Measurements from ENCODE around the gene NTN4.
"Not testable (repeated sequence)": the region's sequence is repeated elsewhere in the genome, so short reads cannot be mapped to it uniquely, and the experiment has no call there.

DNA sequence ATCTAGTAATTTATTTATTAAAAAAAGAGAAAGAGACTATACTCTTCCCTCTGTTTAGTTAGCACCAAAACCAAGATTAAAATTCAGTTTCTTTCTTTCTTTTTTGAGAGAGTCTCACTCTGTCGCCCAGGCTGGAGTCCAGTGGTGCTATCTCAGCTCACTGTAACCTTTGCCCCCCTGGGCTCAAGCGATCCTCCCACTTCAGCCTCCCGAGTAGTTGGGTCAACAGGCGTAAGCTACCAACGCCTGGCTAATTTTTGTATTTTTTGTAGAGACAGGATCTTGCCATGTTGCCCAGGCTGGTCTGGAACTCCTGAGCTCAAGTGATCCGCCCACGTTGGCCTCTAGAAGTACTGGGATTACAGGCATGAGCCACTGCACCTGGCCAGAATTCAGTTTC is 174.1 kb downstream of the NTN4 start:
- not testable (repeated sequence) for TF ChIP-seq ZBTB33 (IDR thresholded peaks at IDR 0.05; ENCODE audit: borderline replicate concordance, low read depth); PBX3 (IDR thresholded peaks at IDR 0.05); CTCF (IDR thresholded peaks at IDR 0.05); REST (IDR thresholded peaks at IDR 0.05; ENCODE audit: low read depth, low read length); FOXJ3 (CRISPR knock-in tag; IDR thresholded peaks at IDR 0.05); SMC3 (IDR thresholded peaks at IDR 0.05; ENCODE audit: low read depth, low read length)
